ENCODE results near the gene SYK.
"Not testable (repeated sequence)": the region's sequence is repeated elsewhere in the genome, so short reads cannot be mapped to it uniquely, and the experiment has no call there.

SYK gene

GRCh38 chr9:90801241-90801972 lies at the start of gene SYK:
SYK (plus strand) TSS chr9:90801819; CDS start chr9:90843899, 42,080 bp downstream.
- peak within 1 kb of the TSS; percentile 64 for H3K4me3 ChIP-seq (ENCODE audit: low read depth, low read length)
- peak; percentile 54 for DNase-seq (ENCODE audit: low read depth)
- TF ChIP-seq CTCF (IDR thresholded peaks at IDR 0.05; ENCODE audit: insufficient read depth, low read depth, low read length, missing control alignments), result no peak

GRCh38 chr9:90755514-90756371 lies 45.9 kb upstream of the SYK start:
- H3K4me3 ChIP-seq (ENCODE audit: low read depth, low read length), result not testable (repeated sequence)
- peak; percentile 44 for TF ChIP-seq CTCF (IDR thresholded peaks at IDR 0.05; ENCODE audit: insufficient read depth, low read depth, low read length, missing control alignments)
- peak; percentile 80 for DNase-seq (ENCODE audit: low read depth)

GRCh38 chr9:90760577-90760976 lies 41.0 kb upstream of the SYK start:
- not testable (repeated sequence) for H3K4me3 ChIP-seq (ENCODE audit: low read depth, low read length); DNase-seq (ENCODE audit: low read depth)

GRCh38 chr9:90766731-90767130 lies 34.9 kb upstream of the SYK start:
- DNase-seq (ENCODE audit: low read depth), result no peak
- no peak overlapping the region for H3K4me3 ChIP-seq (ENCODE audit: low read depth, low read length)
- TF ChIP-seq CTCF (IDR thresholded peaks at IDR 0.05; ENCODE audit: insufficient read depth, low read depth, low read length, missing control alignments), result no peak

- TF ChIP-seq CTCF (IDR thresholded peaks at IDR 0.05; ENCODE audit: insufficient read depth, low read depth, low read length, missing control alignments), result no peak
- H3K4me3 ChIP-seq (ENCODE audit: low read depth, low read length), result no peak overlapping the region
These were observed 34.0 kb upstream of the SYK start for GRCh38 chr9:90767523-90768100.

GRCh38 chr9:90770182-90770738 lies 31.4 kb upstream of the SYK start:
- no peak overlapping the region for H3K4me3 ChIP-seq (ENCODE audit: low read depth, low read length)
- DNase-seq (ENCODE audit: low read depth), result peak; percentile 41
- TF ChIP-seq CTCF (IDR thresholded peaks at IDR 0.05; ENCODE audit: insufficient read depth, low read depth, low read length, missing control alignments), result no peak

More at GRCh38 chr9:90767523-90768100, 34.0 kb upstream of the SYK start:
- no peak for DNase-seq (ENCODE audit: low read depth)

GRCh38 chr9:90770927-90771326 lies 30.7 kb upstream of the SYK start:
- no peak overlapping the region for H3K4me3 ChIP-seq (ENCODE audit: low read depth, low read length)
- TF ChIP-seq CTCF (IDR thresholded peaks at IDR 0.05; ENCODE audit: insufficient read depth, low read depth, low read length, missing control alignments), result no peak
- no peak for DNase-seq (ENCODE audit: low read depth)

All from GM12865 (cell line).